MCF 10A (cell line): ENCODE results near the gene CSH1. TPM values are rescaled to one million over a fixed set of nuclear protein-coding genes. Genes with fewer than 3 reads are reported as not detected.
A peak's percentile ranks its signal among the peaks of the same experiment; 100 is the strongest.
"Not testable (repeated sequence)": the region's sequence is repeated elsewhere in the genome, so short reads cannot be mapped to it uniquely, and the experiment has no call there.

Experiments
- BruUV-seq: library from RNA; stranded (reverse); fragments of 400-500 nt; replicated peaks from 2 replicates; lab custom pipeline; 2021; lab: Mats Ljungman, UMichigan
- CTCF ChIA-PET: fragments of 300-600 bp; sonication (Branson Sonifier 250); formaldehyde crosslinking; extraction: SDS; loops from one replicate; lab custom pipeline; 2021; ENCODE audit warnings: antibody characterized with exemption, inconsistent platforms; lab: Yijun Ruan, JAX
- POLR2A ChIA-PET: fragments of 300-600, 350-650 bp; sonication (Branson Sonifier 250); formaldehyde crosslinking; extraction: SDS; loops from one replicate; lab custom pipeline; 2020; ENCODE audit warnings: antibody characterized with exemption, inconsistent platforms; lab: Yijun Ruan, JAX
- DNase-seq: peaks from one replicate; pipeline ENCODE4 v3.0.0-alpha.2; 2018; ENCODE audit not compliant: unreplicated experiment
- H3K27ac Mint-ChIP-seq: one replicate; pipeline ENCODE4 v1.8.0; 2022; ENCODE audit warnings: mild to moderate bottlenecking, low read depth, mixed read lengths; ENCODE audit not compliant: unreplicated experiment
- H3K27me3 Mint-ChIP-seq: one replicate; pipeline ENCODE4 v1.8.0; 2022; ENCODE audit warnings: mixed read lengths; ENCODE audit not compliant: insufficient read depth, unreplicated experiment
- H3K36me3 Mint-ChIP-seq: one replicate; pipeline ENCODE4 v1.8.0; 2022; ENCODE audit warnings: mild to moderate bottlenecking, moderate library complexity, mixed read lengths; ENCODE audit not compliant: insufficient read depth, unreplicated experiment
- H3K4me1 Mint-ChIP-seq: one replicate; pipeline ENCODE4 v1.8.0; 2022; ENCODE audit warnings: mixed read lengths; ENCODE audit not compliant: insufficient read depth, unreplicated experiment
- H3K4me3 Mint-ChIP-seq: one replicate; pipeline ENCODE4 v1.8.0; 2022; ENCODE audit warnings: mild to moderate bottlenecking, moderate library complexity, mixed read lengths; ENCODE audit not compliant: unreplicated experiment
- H3K9me3 Mint-ChIP-seq: one replicate; pipeline ENCODE4 v1.8.0; 2022; ENCODE audit warnings: mixed read lengths; ENCODE audit not compliant: unreplicated experiment
- CTCF ChIP-seq: fragments of 200-600 bp; IDR thresholded peaks from one replicate; pipeline ENCODE4 v1.8.0; 2022; ENCODE audit warnings: antibody characterized with exemption, mild to moderate bottlenecking; ENCODE audit not compliant: unreplicated experiment
- intact Hi-C: fragments of 100-400 bp; cut with micrococcal nuclease; formaldehyde crosslinking; loops from 2 replicates; pipeline ENCODE4 v1.14.1; 2022
- total RNA-seq: library from RNA; stranded (reverse); gene quantifications from 2 replicates; pipeline ENCODE4 v1.2.3, GENCODE V29; 2022

Gene CSH1
- total RNA-seq, 1 experiment from 2014 or later: not detected

- H3K4me1 Mint-ChIP-seq, intact Hi-C loops, H3K4me3 Mint-ChIP-seq, H3K9me3 Mint-ChIP-seq, H3K27me3 Mint-ChIP-seq, CTCF ChIA-PET, DNase-seq, H3K27ac Mint-ChIP-seq, H3K36me3 Mint-ChIP-seq, POLR2A ChIA-PET, BruUV-seq: not testable (repeated sequence)
- peak; percentile 15 for TF ChIP-seq CTCF
These were observed 26.7 kb downstream of the CSH1 start for GRCh38 chr17:63869491-63870291.

- H3K27me3 Mint-ChIP-seq, H3K4me3 Mint-ChIP-seq, BruUV-seq, POLR2A ChIA-PET, DNase-seq, H3K36me3 Mint-ChIP-seq, H3K27ac Mint-ChIP-seq, H3K4me1 Mint-ChIP-seq, H3K9me3 Mint-ChIP-seq, intact Hi-C loops: not testable (repeated sequence)
- CTCF ChIA-PET: interaction anchor here (0.6 to 2.6 kb wide), 15 partner anchors 10 to 870 kb away, joined by 3 to 15 read pairs (median 4); no protein-coding TSS in a partner anchor
These were observed 29.7 kb downstream of the CSH1 start for GRCh38 chr17:63866625-63867024.

GRCh38 chr17:63859257-63859656, 37.1 kb downstream of the CSH1 start:
- no peaks in the 10 kb centered on the region for H3K9me3 Mint-ChIP-seq
- no peaks in the 10 kb centered on the region for H3K4me1 Mint-ChIP-seq
- BruUV-seq: no TSS peak
- no peak for DNase-seq
- ChIA-PET CTCF (interaction anchor here (1.0 to 1.7 kb wide), 2 partner anchors 16 to 21 kb away, joined by 3 to 4 read pairs; no protein-coding TSS in a partner anchor), POLR2A (no interaction called here)
- intact Hi-C loops: no loop called here
- H3K4me3 Mint-ChIP-seq: no peak overlapping the region
- peaks cover 40% of the 10 kb centered on the region for H3K27me3 Mint-ChIP-seq
- no peak overlapping the region for H3K27ac Mint-ChIP-seq
- no peaks in the 10 kb centered on the region for H3K36me3 Mint-ChIP-seq
- TF ChIP-seq CTCF: no peak

GRCh38 chr17:63856425-63856824, 39.9 kb downstream of the CSH1 start:
- H3K36me3 Mint-ChIP-seq, H3K27ac Mint-ChIP-seq, H3K4me1 Mint-ChIP-seq, DNase-seq, POLR2A ChIA-PET, H3K9me3 Mint-ChIP-seq, intact Hi-C loops, H3K4me3 Mint-ChIP-seq, BruUV-seq: not testable (repeated sequence)
- CTCF ChIA-PET: interaction anchor here (0.6 to 1.2 kb wide), 3 partner anchors 13 to 147 kb away, joined by 3 to 4 read pairs (median 3); no protein-coding TSS in a partner anchor
- H3K27me3 Mint-ChIP-seq: peaks cover 40% of the 10 kb centered on the region

GRCh38 chr17:63855185-63855584, 41.2 kb downstream of the CSH1 start:
- ChIA-PET POLR2A (interaction anchor here (0.7 kb wide), 1 partner anchor 46 kb away, joined by 3 read pairs; no protein-coding TSS in a partner anchor), CTCF (interaction anchor here (0.5 to 2.8 kb wide), 5 partner anchors 9 to 259 kb away, joined by 3 to 14 read pairs (median 4); no protein-coding TSS in a partner anchor)
- Mint-ChIP-seq H3K27ac (no peak overlapping the region), H3K4me3 (no peak overlapping the region), H3K36me3 (no peaks in the 10 kb centered on the region), H3K9me3 (no peaks in the 10 kb centered on the region), H3K27me3 (peaks cover 27% of the 10 kb centered on the region), H3K4me1 (no peaks in the 10 kb centered on the region)
- no peak for DNase-seq
- intact Hi-C loops: no loop called here
- no peak for TF ChIP-seq CTCF
- BruUV-seq: no TSS peak
